Progenitor cell of endocrine pancreas (in vitro differentiated cells): Measurements from ENCODE around the gene ATP8B3. TPM values are rescaled to one million over a fixed set of nuclear protein-coding genes. Genes with fewer than 3 reads are reported as not detected.

Source experiments
- DNase-seq: peaks from one replicate; pipeline ENCODE4 v3.0.0; 2021; ENCODE audit warnings: low spot score; ENCODE audit not compliant: unreplicated experiment
- H3K27ac Mint-ChIP-seq: 2 replicates; pipeline ENCODE4 v1.8.0; 2021; ENCODE audit warnings: mild to moderate bottlenecking, moderate library complexity, mixed read lengths
- H3K27me3 Mint-ChIP-seq: 2 replicates; pipeline ENCODE4 v1.8.0; 2021; ENCODE audit warnings: mixed read lengths
- H3K36me3 Mint-ChIP-seq: 2 replicates; pipeline ENCODE4 v1.8.0; 2022; ENCODE audit warnings: mixed read lengths; ENCODE audit not compliant: insufficient read depth
- H3K4me1 Mint-ChIP-seq: 2 replicates; pipeline ENCODE4 v1.8.0; 2021; ENCODE audit warnings: low read depth, mixed read lengths
- H3K4me3 Mint-ChIP-seq: 2 replicates; pipeline ENCODE4 v1.8.0; 2021; ENCODE audit warnings: low read depth, mild to moderate bottlenecking, moderate library complexity, mixed read lengths
- H3K9me3 Mint-ChIP-seq: 2 replicates; pipeline ENCODE4 v1.8.0; 2021; ENCODE audit warnings: low read depth, mixed read lengths
- total RNA-seq: library from RNA; stranded (reverse); gene quantifications from 2 replicates; pipeline ENCODE4 v1.2.1, GENCODE V29; 2021
- TF ChIP-seq, protein P1 (sequence below): fragments of 200-600 bp; sonication (generic); IDR thresholded peaks from one replicate; pipeline ENCODE4 v1.5.0; 2021; ENCODE audit warnings: antibody characterized with exemption, mild to moderate bottlenecking; ENCODE audit not compliant: unreplicated experiment

The ATP8B3 gene
- total RNA-seq, 1 donor from 2014 or later = 4.1 TPM

DNA sequence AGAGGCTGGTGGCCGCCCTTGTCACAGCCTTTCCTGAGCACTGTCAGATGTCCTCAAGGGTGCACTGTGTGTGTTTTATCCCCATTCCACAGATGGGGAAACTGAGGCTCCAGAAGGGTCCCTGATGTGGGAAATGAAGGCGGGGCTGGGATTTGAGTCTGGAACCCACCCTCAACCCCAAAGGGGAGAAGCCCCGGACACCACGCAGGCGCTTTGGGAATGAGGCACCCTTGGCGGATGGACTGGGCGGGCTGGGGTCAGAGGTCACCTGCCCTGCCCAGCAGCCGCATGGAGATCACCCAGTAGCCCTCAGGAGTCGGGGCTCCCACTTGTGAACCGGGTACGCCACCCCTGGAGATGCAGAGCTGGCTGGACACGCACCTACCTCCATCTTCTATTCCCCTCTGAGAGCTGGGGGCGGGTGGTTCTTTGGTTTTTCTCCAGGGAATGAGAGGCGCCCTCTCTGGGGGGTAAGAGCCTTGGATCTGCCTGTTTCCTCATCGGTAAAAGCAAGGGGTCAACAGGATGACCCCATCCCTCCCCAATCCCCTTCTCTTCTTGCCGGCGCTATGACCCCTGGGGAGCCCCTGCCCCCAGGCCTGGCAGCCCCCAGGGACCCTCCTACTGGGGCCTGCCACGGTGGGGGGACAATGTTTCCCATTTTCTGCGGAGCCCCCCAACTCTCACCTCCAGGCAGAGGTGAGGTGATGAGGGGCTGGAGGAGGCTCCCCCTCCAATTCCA lies 67.1 kb downstream of the ATP8B3 start:
- H3K27ac Mint-ChIP-seq = no peak overlapping the region
- H3K27me3 Mint-ChIP-seq = peaks cover 14% of the 10 kb centered on the region
- no peak for DNase-seq
- H3K9me3 Mint-ChIP-seq = peaks cover 3% of the 10 kb centered on the region
- H3K4me1 Mint-ChIP-seq = peaks cover 7% of the 10 kb centered on the region
- no peaks in the 10 kb centered on the region for H3K36me3 Mint-ChIP-seq
- TF ChIP-seq, protein P1, sequence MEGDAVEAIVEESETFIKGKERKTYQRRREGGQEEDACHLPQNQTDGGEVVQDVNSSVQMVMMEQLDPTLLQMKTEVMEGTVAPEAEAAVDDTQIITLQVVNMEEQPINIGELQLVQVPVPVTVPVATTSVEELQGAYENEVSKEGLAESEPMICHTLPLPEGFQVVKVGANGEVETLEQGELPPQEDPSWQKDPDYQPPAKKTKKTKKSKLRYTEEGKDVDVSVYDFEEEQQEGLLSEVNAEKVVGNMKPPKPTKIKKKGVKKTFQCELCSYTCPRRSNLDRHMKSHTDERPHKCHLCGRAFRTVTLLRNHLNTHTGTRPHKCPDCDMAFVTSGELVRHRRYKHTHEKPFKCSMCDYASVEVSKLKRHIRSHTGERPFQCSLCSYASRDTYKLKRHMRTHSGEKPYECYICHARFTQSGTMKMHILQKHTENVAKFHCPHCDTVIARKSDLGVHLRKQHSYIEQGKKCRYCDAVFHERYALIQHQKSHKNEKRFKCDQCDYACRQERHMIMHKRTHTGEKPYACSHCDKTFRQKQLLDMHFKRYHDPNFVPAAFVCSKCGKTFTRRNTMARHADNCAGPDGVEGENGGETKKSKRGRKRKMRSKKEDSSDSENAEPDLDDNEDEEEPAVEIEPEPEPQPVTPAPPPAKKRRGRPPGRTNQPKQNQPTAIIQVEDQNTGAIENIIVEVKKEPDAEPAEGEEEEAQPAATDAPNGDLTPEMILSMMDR = no peak
- no peak overlapping the region for H3K4me3 Mint-ChIP-seq

DNA sequence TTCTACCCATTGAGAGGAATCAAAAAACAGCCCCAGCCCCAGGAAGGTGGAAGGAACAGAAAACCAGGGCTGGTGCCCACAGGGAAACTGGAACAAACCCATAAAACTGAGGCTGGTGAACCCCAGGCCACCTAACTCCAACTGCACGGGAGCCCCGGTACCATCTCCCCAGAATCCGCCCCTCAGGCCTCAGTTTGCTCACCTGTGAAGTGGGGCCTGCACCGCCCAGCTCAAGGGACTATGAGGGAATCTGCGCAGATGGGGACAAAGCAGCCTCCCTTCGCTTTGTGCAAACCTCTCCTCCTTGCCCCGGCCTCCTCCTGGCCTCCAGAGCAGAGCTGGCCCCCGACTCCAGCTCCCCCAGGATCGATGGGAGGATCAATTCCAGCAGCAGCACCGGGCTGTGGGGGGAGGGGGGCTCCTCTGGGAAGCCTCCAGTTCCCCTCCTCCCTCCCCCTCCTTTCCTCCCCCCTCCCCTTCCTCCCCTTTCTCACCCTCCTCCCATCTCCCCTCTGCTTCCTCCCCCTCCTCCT lies 67.9 kb downstream of the ATP8B3 start:
- Mint-ChIP-seq H3K27me3 (peaks cover 13% of the 10 kb centered on the region), H3K27ac (no peak overlapping the region), H3K4me3 (no peak overlapping the region), H3K9me3 (peaks cover 3% of the 10 kb centered on the region), H3K4me1 (peaks cover 7% of the 10 kb centered on the region), H3K36me3 (no peaks in the 10 kb centered on the region)
- no peak for DNase-seq
- TF ChIP-seq, protein P1 = no peak

DNA sequence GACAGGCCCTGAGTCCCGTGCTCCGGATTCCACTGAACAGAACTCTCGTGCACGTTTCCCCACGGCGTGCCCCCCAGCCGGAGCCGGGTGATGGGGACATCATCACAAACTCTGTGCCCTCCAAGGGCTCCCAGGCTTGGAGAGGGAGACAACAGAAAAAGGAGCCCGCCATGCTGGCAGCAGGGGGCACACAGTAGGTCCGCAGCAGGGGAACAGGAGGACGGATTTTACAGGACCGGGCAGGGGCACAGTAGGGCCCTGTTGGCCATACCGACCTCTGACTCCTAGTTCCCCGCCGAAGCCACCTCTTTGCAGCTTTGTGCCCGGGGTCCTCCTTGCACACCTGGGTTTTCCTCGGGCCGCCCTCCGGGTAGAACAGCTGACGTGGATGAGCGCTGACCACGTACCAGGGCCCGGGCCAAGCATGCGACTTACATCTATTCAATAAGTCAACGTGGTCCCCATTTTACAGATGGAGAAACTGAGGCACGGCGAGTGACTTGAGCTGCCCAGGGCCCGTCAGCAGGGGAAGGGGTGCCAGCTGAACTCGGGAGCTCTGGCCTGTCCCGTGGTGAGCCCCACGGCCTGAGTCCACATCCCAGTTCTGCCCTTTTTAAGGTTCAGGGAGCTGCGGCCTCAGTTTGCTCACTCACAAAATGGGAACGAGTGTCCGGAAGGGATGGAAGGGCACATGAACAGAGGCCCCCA lies 68.9 kb downstream of the ATP8B3 start:
- H3K27me3 Mint-ChIP-seq = peaks cover 13% of the 10 kb centered on the region
- H3K36me3 Mint-ChIP-seq = no peaks in the 10 kb centered on the region
- peaks cover 7% of the 10 kb centered on the region for H3K4me1 Mint-ChIP-seq
- TF ChIP-seq, protein P1 = no peak
- H3K27ac Mint-ChIP-seq = no peak overlapping the region
- DNase-seq = no peak
- H3K9me3 Mint-ChIP-seq = peaks cover 3% of the 10 kb centered on the region
- H3K4me3 Mint-ChIP-seq = no peak overlapping the region

DNA sequence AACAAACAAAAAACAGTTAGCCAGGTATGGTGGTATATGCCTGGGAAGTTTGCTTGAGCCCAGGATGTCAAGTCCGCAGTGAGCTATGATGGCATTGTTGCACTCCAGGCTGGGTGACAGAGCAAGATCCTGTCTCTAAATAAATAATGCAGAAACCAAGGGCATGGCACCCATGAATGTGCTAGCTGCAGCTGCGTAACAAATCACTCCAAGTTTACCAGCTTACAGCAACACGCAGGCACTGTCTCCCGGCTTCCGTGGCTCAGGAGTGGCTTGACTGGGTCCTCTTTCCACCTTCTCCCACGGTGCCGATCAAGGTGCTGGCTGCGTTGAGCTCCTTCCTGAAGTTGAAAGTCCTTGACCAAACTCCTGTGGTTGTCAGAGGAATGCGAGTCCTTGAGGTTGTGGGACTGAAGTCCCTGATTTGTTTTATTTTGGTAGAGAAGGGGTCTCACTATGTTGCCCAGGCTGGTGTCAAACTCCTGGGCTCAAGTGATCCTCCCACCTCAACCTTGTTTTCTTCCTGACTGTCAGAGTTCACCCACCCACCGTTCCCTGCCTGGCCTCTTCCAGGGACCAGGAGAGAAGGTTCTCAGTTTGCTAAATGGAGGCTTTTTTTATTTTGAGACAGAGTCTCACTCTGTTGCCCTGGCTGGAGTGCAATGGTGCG lies 72.0 kb downstream of the ATP8B3 start:
- peaks cover 3% of the 10 kb centered on the region for H3K9me3 Mint-ChIP-seq
- no peaks in the 10 kb centered on the region for H3K36me3 Mint-ChIP-seq
- no peak for DNase-seq
- peaks cover 19% of the 10 kb centered on the region for H3K27me3 Mint-ChIP-seq
- TF ChIP-seq, protein P1 = no peak
- peaks cover 2% of the 10 kb centered on the region for H3K4me1 Mint-ChIP-seq
- H3K27ac Mint-ChIP-seq = no peak overlapping the region
- no peak overlapping the region for H3K4me3 Mint-ChIP-seq

DNA sequence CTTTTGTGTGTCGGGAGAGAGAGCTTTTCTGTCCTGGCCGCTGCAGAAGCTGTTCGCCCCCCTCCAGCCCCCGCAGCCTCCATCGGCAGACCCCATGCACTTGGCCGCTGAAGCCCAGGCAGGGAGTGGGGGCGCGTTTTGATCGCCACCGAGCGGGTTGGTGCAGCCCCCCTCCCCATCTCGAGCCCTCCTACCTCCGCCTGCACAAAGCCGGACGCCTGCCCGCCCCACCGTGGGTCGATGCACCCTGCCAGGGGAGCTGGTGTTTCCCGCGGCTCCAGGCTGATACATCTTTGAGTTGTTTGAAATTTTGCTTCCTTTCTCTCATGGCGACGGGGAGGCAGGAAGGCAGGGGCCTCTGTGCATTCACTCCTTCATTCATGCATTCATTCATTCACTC lies 75.1 kb downstream of the ATP8B3 start:
- Mint-ChIP-seq H3K4me3 (no peak overlapping the region), H3K9me3 (peaks cover 3% of the 10 kb centered on the region), H3K27ac (no peak overlapping the region), H3K36me3 (no peaks in the 10 kb centered on the region), H3K4me1 (peaks cover 2% of the 10 kb centered on the region), H3K27me3 (peaks cover 35% of the 10 kb centered on the region)
- TF ChIP-seq, protein P1 = no peak
- no peak for DNase-seq
